Hematopoietic multipotent progenitor cell treated with erythropoietin and hydrocortisone succinate and interleukin-3 and kit ligand, for 17 days (in vitro differentiated cells): ENCODE data around the gene CENATAC.
"Not testable (repeated sequence)": the region's sequence is repeated elsewhere in the genome, so short reads cannot be mapped to it uniquely, and the experiment has no call there.

Source experiments
- DNase-seq: peaks from one replicate; pipeline ENCODE4 v3.0.0-alpha.2; 2015; ENCODE audit warnings: low spot score

Gene CENATAC

GRCh38 chr11:118997627-118998387, at the start of gene CENATAC:
TSS of gene CENATAC (plus strand) at chr11:118998138. CDS start at chr11:118998198, 60 bp downstream.
- peak; percentile 97 for DNase-seq

GRCh38 chr11:118953265-118953664, 44.7 kb upstream of the CENATAC start:
- DNase-seq, result no peak

- not testable (repeated sequence) for DNase-seq
These were observed 44.0 kb upstream of the CENATAC start for GRCh38 chr11:118953976-118954375.

- DNase-seq, result peak; percentile 83
These were observed 41.7 kb upstream of the CENATAC start, which contains the start of gene UPK2 for GRCh38 chr11:118956094-118956846. TSS of gene UPK2 (plus strand) at chr11:118956298. CDS start at chr11:118956351, 53 bp downstream.

GRCh38 chr11:118956847-118957469, 41.0 kb upstream of the CENATAC start:
- no peak for DNase-seq

- no peak for DNase-seq
These were observed 40.4 kb upstream of the CENATAC start for GRCh38 chr11:118957549-118957948.

GRCh38 chr11:118957968-118958367, 40.0 kb upstream of the CENATAC start:
- DNase-seq, result no peak

- DNase-seq, result no peak
These were observed 39.4 kb upstream of the CENATAC start for GRCh38 chr11:118958577-118958976.

GRCh38 chr11:118961189-118961588, 36.7 kb upstream of the CENATAC start:
- DNase-seq, result no peak

- no peak for DNase-seq
These were observed 36.3 kb upstream of the CENATAC start for GRCh38 chr11:118961591-118961990.

- DNase-seq, result not testable (repeated sequence)
These were observed 28.4 kb upstream of the CENATAC start for GRCh38 chr11:118969508-118969907.

- DNase-seq, result no peak
These were observed 26.3 kb upstream of the CENATAC start, which contains the start of gene FOXR1 for GRCh38 chr11:118971646-118972045. TSS of gene FOXR1 (plus strand) at chr11:118971761. CDS start at chr11:118971932, 171 bp downstream.

GRCh38 chr11:118973985-118974384, 24.0 kb upstream of the CENATAC start:
- DNase-seq, result no peak

- DNase-seq, result no peak
These were observed 21.9 kb upstream of the CENATAC start for GRCh38 chr11:118975771-118976709.

GRCh38 chr11:118979434-118979833, 18.5 kb upstream of the CENATAC start:
- no peak for DNase-seq

- no peak for DNase-seq
These were observed 17.6 kb upstream of the CENATAC start for GRCh38 chr11:118980191-118980881.

- DNase-seq, result not testable (repeated sequence)
These were observed 13.6 kb upstream of the CENATAC start for GRCh38 chr11:118984337-118984736.

GRCh38 chr11:118984825-118985224, 13.1 kb upstream of the CENATAC start:
- DNase-seq, result no peak

GRCh38 chr11:118988280-118988679, 9.7 kb upstream of the CENATAC start:
- DNase-seq, result no peak

GRCh38 chr11:118991486-118992038, 6.4 kb upstream of the CENATAC start:
- DNase-seq, result not testable (repeated sequence)
